Liver (tissue), 9 donors: Measurements from ENCODE around the gene CRELD2. TPM values are rescaled to one million over a fixed set of nuclear protein-coding genes. Genes with fewer than 3 reads are reported as not detected.
A peak's percentile ranks its signal among the peaks of the same experiment; 100 is the strongest.

ENCODE experiments used
- DNase-seq: peaks from one replicate; pipeline ENCODE4 v3.0.0-alpha.2; 2017; ENCODE audit warnings: low spot score
- H3K27ac ChIP-seq, 2 donors: one replicate each; pipeline ENCODE4 v1.7.0; 2013; ENCODE audit warnings: inconsistent platforms in 2 of 2, low read length in 2 of 2, control low read depth in 1 of 2, low read depth in 1 of 2, mild to moderate bottlenecking in 1 of 2
- H3K27me3 ChIP-seq, 4 donors: one replicate each; pipeline versions ENCODE4 v1.6.1 to v1.7.0; 2013; ENCODE audit warnings: low read length in 3 of 4, inconsistent platforms in 1 of 4, mild to moderate bottlenecking in 1 of 4, moderate library complexity in 1 of 4; ENCODE audit not compliant: control insufficient read depth in 4 of 4, insufficient read depth in 4 of 4
- H3K36me3 ChIP-seq, 4 donors: one replicate each; pipeline versions ENCODE4 v1.6.1 to v1.7.0; 2013; ENCODE audit warnings: low read length in 3 of 4, mild to moderate bottlenecking in 3 of 4, low read depth in 1 of 4, moderate library complexity in 1 of 4; ENCODE audit not compliant: control insufficient read depth in 4 of 4, insufficient read depth in 3 of 4
- H3K4me1 ChIP-seq, 4 donors: one replicate each; pipeline versions ENCODE4 v1.6.1 to v1.7.0; 2013; ENCODE audit warnings: low read length in 3 of 4, mild to moderate bottlenecking in 3 of 4, moderate library complexity in 1 of 4; ENCODE audit not compliant: control insufficient read depth in 4 of 4, insufficient read depth in 4 of 4
- H3K4me3 ChIP-seq, 3 donors: one replicate each; pipeline versions ENCODE4 v1.6.1 to v1.7.0; 2013; ENCODE audit warnings: low read length in 3 of 3, control low read depth in 1 of 3, low read depth in 1 of 3, mild to moderate bottlenecking in 1 of 3
- H3K9ac ChIP-seq, 2 donors: one replicate each; pipeline ENCODE4 v1.7.0; 2013; ENCODE audit warnings: low read length in 2 of 2, mild to moderate bottlenecking in 2 of 2, moderate library complexity in 2 of 2, control low read depth in 1 of 2, low read depth in 1 of 2
- H3K9me3 ChIP-seq, 4 donors: one replicate each; pipeline versions ENCODE4 v1.6.1 to v1.7.0; 2013; ENCODE audit warnings: low read length in 3 of 4; ENCODE audit not compliant: control insufficient read depth in 4 of 4
- ATF3 ChIP-seq: IDR thresholded peaks from 2 replicates; pipeline ENCODE4 v1.6.1; 2016; ENCODE audit warnings: antibody characterized with exemption
- CTCF ChIP-seq: fragments of 150-350 bp; IDR thresholded peaks from 2 replicates; pipeline ENCODE4 v1.5.1; 2017; ENCODE audit warnings: improper control_type of control experiment, low read depth, low read length; ENCODE audit not compliant: missing input control
- EGR1 ChIP-seq, 2 donors: IDR thresholded peaks; 2 replicates each; pipeline ENCODE4 v1.6.1; 2016 to 2018; ENCODE audit warnings: antibody characterized with exemption in 2 of 2, low read depth in 2 of 2
- FOXA2 ChIP-seq: IDR thresholded peaks from 2 replicates; pipeline ENCODE4 v1.6.1; 2016; ENCODE audit warnings: antibody characterized with exemption
- HNF4A ChIP-seq, 2 donors: conservative IDR thresholded peaks; 2 replicates each; pipeline ENCODE4 v1.6.1; 2016; ENCODE audit warnings: antibody characterized with exemption in 2 of 2, mild to moderate bottlenecking in 2 of 2
- HNF4G ChIP-seq: IDR thresholded peaks from 2 replicates; pipeline ENCODE4 v1.6.1; 2016; ENCODE audit warnings: antibody characterized with exemption
- JUND ChIP-seq, 2 donors: IDR thresholded peaks; 2 replicates each; pipeline ENCODE4 v1.6.1; 2016; ENCODE audit warnings: antibody characterized with exemption in 2 of 2
- MAX ChIP-seq: IDR thresholded peaks from 2 replicates; pipeline ENCODE4 v1.6.1; 2016; ENCODE audit warnings: antibody characterized with exemption
- NR2F2 ChIP-seq: IDR thresholded peaks from 2 replicates; pipeline ENCODE4 v1.6.1; 2016; ENCODE audit warnings: antibody characterized with exemption
- RAD21 ChIP-seq, 2 donors: IDR thresholded peaks; 2 replicates each; pipeline ENCODE4 v1.6.1; 2016; ENCODE audit warnings: antibody characterized with exemption in 2 of 2, mild to moderate bottlenecking in 2 of 2
- SP1 ChIP-seq: IDR thresholded peaks from 2 replicates; pipeline ENCODE4 v1.6.1; 2018; ENCODE audit warnings: antibody characterized with exemption, mild to moderate bottlenecking
- TAF1 ChIP-seq: conservative IDR thresholded peaks from 2 replicates; pipeline ENCODE4 v1.6.1; 2016; ENCODE audit warnings: antibody characterized with exemption, mild to moderate bottlenecking
- YY1 ChIP-seq: IDR thresholded peaks from 2 replicates; pipeline ENCODE4 v1.6.1; 2016; ENCODE audit warnings: antibody characterized with exemption, mild to moderate bottlenecking
- ZBTB33 ChIP-seq: IDR thresholded peaks from 2 replicates; pipeline ENCODE4 v1.6.1; 2016; ENCODE audit warnings: antibody characterized with exemption
- WGBS: extraction: QIAGEN DNeasy Blood & Tissue Kit; methylation state at CpG from one replicate; pipeline ENCODE4 v1.1.7; 2013; 5-methylcytosine and 5-hydroxymethylcytosine counted together
- polyA plus RNA-seq, 2 donors: library from polyadenylated mRNA; stranded (reverse) in 1 of 2; unstranded in 1 of 2; fragments of 200-250 nt in 1 of 2; fragments of >200 nt in 1 of 2; fragmentation: Nextera tagmentation in 1 of 2; extraction: Ambion mirVana in 1 of 2; gene quantifications; one replicate each; pipeline versions ENCODE4 v1.2.1 to v1.2.3, GENCODE V29; 2013 to 2015
- total RNA-seq, 2 donors: library from RNA; depleted of rRNA; stranded (reverse); fragments of >200 nt; gene quantifications; one replicate each; pipeline ENCODE4 v1.2.3, GENCODE V29; 2014
- donor health status: healthy.
- donor health status: healthy.
- donor health status: healthy.
- donor health status: healthy.
- donor health status: healthy.

CRELD2 gene
- total and polyA plus RNA-seq, 4 donors, result 17.2 to 98.1 (median 57.1) TPM

GRCh38 chr22:49968831-49969661 lies 50.6 kb downstream of the CRELD2 start:
- 95% methylated on average over 16 of the region's 16 CpGs for WGBS
- Histone ChIP-seq H3K27ac (peak overlapping the region; percentile 95 to 99), H3K36me3 (peaks cover 0 to 2% (median under 1%) of the 10 kb centered on the region in 4 donors), H3K4me3 (peak overlapping the region in 1 of 3 donors; percentile 21), H3K9me3 (no peaks in the 10 kb centered on the region), H3K9ac (peak overlapping the region in 1 of 2 donors; percentile 17), H3K27me3 (no peaks in the 10 kb centered on the region), H3K4me1 (peaks cover 37 to 74% (median 57%) of the 10 kb centered on the region in 4 donors)
- no peak for TF ChIP-seq HNF4G
- TF ChIP-seq EGR1 (IDR thresholded peaks at IDR 0.05; ENCODE audit: low read depth in 2 of 2), result no peak
- TF ChIP-seq JUND (IDR thresholded peaks at IDR 0.05), result no peak
- TF ChIP-seq HNF4A (conservative IDR thresholded peaks at IDR 0.05), result no peak
- TF ChIP-seq YY1, result no peak
- TF ChIP-seq ZBTB33, result no peak
- TF ChIP-seq CTCF, result no peak
- TF ChIP-seq ATF3, result no peak
- TF ChIP-seq NR2F2, result no peak
- DNase-seq, result no peak

- H3K27ac ChIP-seq, result peak overlapping the region; percentile 95 to 99
- no peak overlapping the region for H3K4me3 ChIP-seq
- no peak for TF ChIP-seq CTCF
- TF ChIP-seq FOXA2, result no peak
- TF ChIP-seq EGR1 (IDR thresholded peaks at IDR 0.05; ENCODE audit: low read depth in 2 of 2), result no peak
- no peak for TF ChIP-seq MAX
- no peak for TF ChIP-seq RAD21 (IDR thresholded peaks at IDR 0.05)
- no peak for TF ChIP-seq HNF4A (conservative IDR thresholded peaks at IDR 0.05)
- no peak for TF ChIP-seq SP1
- TF ChIP-seq TAF1, result no peak
- no peak for TF ChIP-seq YY1
- TF ChIP-seq HNF4G, result no peak
- TF ChIP-seq NR2F2, result no peak
- H3K9ac ChIP-seq, result no peak overlapping the region
- no peaks in the 10 kb centered on the region for H3K36me3 ChIP-seq
- WGBS, result 82% methylated on average over 8 of the region's 8 CpGs
- H3K4me1 ChIP-seq, result peaks cover 31 to 65% (median 50%) of the 10 kb centered on the region in 4 donors
- H3K27me3 ChIP-seq, result no peaks in the 10 kb centered on the region
- DNase-seq, result no peak
- no peaks in the 10 kb centered on the region for H3K9me3 ChIP-seq
Measured at GRCh38 chr22:49969751-49970527, 51.5 kb downstream of the CRELD2 start.
